HepG2 (cell line): ENCODE results near the gene TTYH2. TPM values are rescaled to one million over a fixed set of nuclear protein-coding genes. Genes with fewer than 3 reads are reported as not detected.

Experiments used
- ADNP ChIP-seq: sonication (generic); formaldehyde crosslinking; IDR thresholded peaks from 2 replicates; pipeline ENCODE4 v1.4.0; 2020; ENCODE audit warnings: missing genetic modification reagents
- AGO1 ChIP-seq: fragments of 200-400 bp; formaldehyde crosslinking; IDR thresholded peaks from 2 replicates; pipeline ENCODE4 v1.6.1; 2017; ENCODE audit warnings: mild to moderate bottlenecking, low read depth, low read length, moderate library complexity; ENCODE audit not compliant: poor library complexity, severe bottlenecking
- AGO2 ChIP-seq: fragments of 200-400 bp; formaldehyde crosslinking; optimal IDR thresholded peaks from 2 replicates; pipeline ENCODE3; 2017; ENCODE audit warnings: mild to moderate bottlenecking, low read depth, low read length, moderate library complexity
- GZF1 ChIP-seq: sonication (generic); formaldehyde crosslinking; IDR thresholded peaks from 2 replicates; pipeline ENCODE4 v1.5.1; 2020; ENCODE audit warnings: mild to moderate bottlenecking, missing genetic modification reagents
- KDM2A ChIP-seq: sonication (generic); formaldehyde crosslinking; IDR thresholded peaks from 2 replicates; pipeline ENCODE4 v1.4.0; 2020; ENCODE audit warnings: low read depth, missing genetic modification reagents, borderline replicate concordance
- LCORL ChIP-seq, 2 experiments: fragments of 450-650 bp in 1 of 2; sonication (generic) in 1 of 2; formaldehyde crosslinking in 1 of 2; IDR thresholded peaks; 2 replicates each; pipeline versions ENCODE4 v1.5.0 to v1.6.1; 2017 to 2020; ENCODE audit warnings: antibody characterized with exemption in 1 of 2, missing genetic modification reagents in 1 of 2
- PCBP1 ChIP-seq: fragments of 200-400 bp; formaldehyde crosslinking; IDR thresholded peaks from 2 replicates; pipeline ENCODE4 v1.6.1; 2017; ENCODE audit warnings: mild to moderate bottlenecking, low read depth, low read length, borderline replicate concordance
- PITX1 ChIP-seq: sonication (generic); formaldehyde crosslinking; IDR thresholded peaks from 2 replicates; pipeline ENCODE4 v1.5.1; 2020; ENCODE audit warnings: mild to moderate bottlenecking, missing genetic modification reagents
- POLR2A ChIP-seq, 2 experiments: IDR thresholded peaks; 2 replicates each; pipeline ENCODE4 v1.6.1; 2011; ENCODE audit warnings: low read depth in 2 of 2, low read length in 2 of 2, mild to moderate bottlenecking in 1 of 2, moderate library complexity in 1 of 2; ENCODE audit not compliant: insufficient read depth in 1 of 2
- POLR2AphosphoS2 ChIP-seq: IDR thresholded peaks from 2 replicates; pipeline ENCODE4 v1.6.1; 2011; ENCODE audit warnings: low read depth, low read length, improper control_type of control experiment
- SMAD3 ChIP-seq: sonication (generic); formaldehyde crosslinking; IDR thresholded peaks from 2 replicates; pipeline ENCODE4 v1.4.0; 2020; ENCODE audit warnings: missing genetic modification reagents
- SMARCC2 ChIP-seq: fragments of 450-650 bp; IDR thresholded peaks from 2 replicates; pipeline ENCODE4 v1.6.1; 2017; ENCODE audit warnings: antibody characterized with exemption, mild to moderate bottlenecking
- ZNF333 ChIP-seq: sonication (generic); formaldehyde crosslinking; IDR thresholded peaks from 2 replicates; pipeline ENCODE4 v1.4.0; 2020; ENCODE audit warnings: mild to moderate bottlenecking, missing genetic modification reagents, borderline replicate concordance
- ZNF552 ChIP-seq: sonication (generic); formaldehyde crosslinking; IDR thresholded peaks from 2 replicates; pipeline ENCODE4 v1.9.0; 2022; ENCODE audit warnings: missing genetic modification reagents, mild to moderate bottlenecking, borderline replicate concordance
- ZNF678 ChIP-seq: sonication (generic); formaldehyde crosslinking; IDR thresholded peaks from 2 replicates; pipeline ENCODE4 v1.4.0; 2020; ENCODE audit warnings: mild to moderate bottlenecking, missing genetic modification reagents
- ZNF766 ChIP-seq: sonication (generic); formaldehyde crosslinking; IDR thresholded peaks from 2 replicates; pipeline ENCODE4 v1.5.0; 2020; ENCODE audit warnings: missing genetic modification reagents, borderline replicate concordance
- ZNF782 ChIP-seq: sonication (generic); formaldehyde crosslinking; IDR thresholded peaks from 2 replicates; pipeline ENCODE4 v1.4.0; 2020; ENCODE audit warnings: missing genetic modification reagents, mild to moderate bottlenecking, borderline replicate concordance
- polyA plus RNA-seq, 8 experiments: library from polyadenylated mRNA; depleted of rRNA in 3 of 8; stranded (reverse) in 7 of 8; unstranded in 1 of 8; fragments of >200 nt; fragmentation: Illumina TruSeq in 4 of 8; extraction: Trizol in 4 of 8; gene quantifications; 2 replicates each; pipeline versions ENCODE4 v1.2.1 to v1.2.3, GENCODE V29; 2011 to 2016; ENCODE audit warnings: low read depth in 4 of 8, missing spikeins in 1 of 8, mixed read lengths in 1 of 8; ENCODE audit not compliant: insufficient read depth in 1 of 8
- total RNA-seq, 5 experiments: library from RNA; depleted of rRNA; stranded (reverse); fragments of >200 nt; fragmentation: Illumina TruSeq; extraction: Trizol; gene quantifications; 2 replicates each; pipeline ENCODE4 v1.2.3, GENCODE V29; 2016; ENCODE audit warnings: low read depth in 1 of 5
- TF ChIP-seq, protein P1 (sequence below): sonication (generic); formaldehyde crosslinking; IDR thresholded peaks from 2 replicates; pipeline ENCODE4 v1.5.1; 2020; ENCODE audit warnings: mild to moderate bottlenecking, missing genetic modification reagents, borderline replicate concordance

TTYH2 gene
- total and polyA plus RNA-seq, 2 of the 13 experiments (the other 11 are each of a cell fraction or from before 2014, with no cell fraction given) = 0.77 to 0.96 TPM

DNA sequence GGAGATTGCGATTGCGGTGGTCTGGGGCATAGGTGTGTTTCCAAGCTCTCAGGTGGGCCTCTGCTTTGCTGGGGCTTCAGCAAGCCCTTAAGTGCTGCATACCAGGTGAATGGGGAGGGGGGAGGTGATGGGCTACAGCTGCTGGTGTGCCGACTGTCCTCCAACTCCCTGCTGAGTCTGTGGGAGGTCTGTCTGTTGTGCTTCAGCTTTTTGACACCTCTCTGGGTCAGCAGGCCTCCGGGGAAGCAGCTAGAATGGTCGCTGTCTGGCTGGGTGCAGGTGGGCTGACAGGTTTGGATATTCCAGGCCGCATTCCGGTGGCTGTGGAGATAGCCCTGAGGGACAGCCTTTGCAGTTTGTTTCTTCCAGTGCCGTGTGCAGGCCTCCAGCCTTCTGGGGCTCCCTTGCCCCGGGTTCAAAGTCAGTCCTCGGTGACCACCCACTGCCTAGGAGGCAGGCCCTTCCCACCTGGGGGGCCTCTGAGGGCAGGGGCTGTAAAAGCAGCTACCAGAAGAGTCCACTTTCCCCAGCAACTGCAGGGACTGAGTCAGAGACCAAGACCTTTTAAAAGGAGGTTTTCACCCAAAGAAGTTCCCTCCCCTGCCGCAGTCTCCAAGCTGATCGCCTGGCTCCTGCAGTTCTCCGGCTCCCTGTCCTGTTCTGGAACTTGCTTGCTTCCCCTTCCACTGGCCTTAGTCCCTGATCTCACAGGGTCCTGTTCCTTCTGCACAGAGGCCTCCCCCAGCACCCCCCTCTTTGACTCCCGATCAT is 2.0 kb upstream of the TTYH2 start (continued):
- TF ChIP-seq, protein P1, sequence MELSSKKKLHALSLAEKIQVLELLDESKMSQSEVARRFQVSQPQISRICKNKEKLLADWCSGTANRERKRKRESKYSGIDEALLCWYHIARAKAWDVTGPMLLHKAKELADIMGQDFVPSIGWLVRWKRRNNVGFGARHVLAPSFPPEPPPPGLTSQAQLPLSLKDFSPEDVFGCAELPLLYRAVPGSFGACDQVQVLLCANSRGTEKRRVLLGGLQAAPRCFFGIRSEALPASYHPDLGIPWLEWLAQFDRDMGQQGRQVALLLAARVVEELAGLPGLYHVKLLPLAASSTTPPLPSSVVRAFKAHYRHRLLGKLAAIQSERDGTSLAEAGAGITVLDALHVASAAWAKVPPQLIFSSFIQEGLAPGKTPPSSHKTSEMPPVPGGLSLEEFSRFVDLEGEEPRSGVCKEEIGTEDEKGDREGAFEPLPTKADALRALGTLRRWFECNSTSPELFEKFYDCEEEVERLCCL = 0 out of 2 replicates have a peak, but pooled peaks have one; percentile 67
- TF ChIP-seq KDM2A = peak; percentile 50; the same call in 1 of the 2 replicates
- TF ChIP-seq POLR2AphosphoS2 = 0 out of 2 replicates have a peak, but pooled peaks have one; percentile 53
- peak; percentile 43 to 69 for TF ChIP-seq POLR2A (IDR thresholded peaks at IDR 0.05; ENCODE audit: insufficient read depth in 1 of 2, low read depth in 2 of 2, low read length in 2 of 2)
- peak; percentile 99 for TF ChIP-seq AGO2
- no peak for TF ChIP-seq ZNF766
- 0 out of 2 replicates have a peak, but pooled peaks have one; percentile 37 for TF ChIP-seq ZNF333 (CRISPR knock-in tag)
- 0 out of 2 replicates have a peak, but pooled peaks have one; percentile 27 for TF ChIP-seq ZNF782 (CRISPR knock-in tag)
- TF ChIP-seq GZF1 (CRISPR knock-in tag) = peak; percentile 41; the same call in 1 of the 2 replicates
- peak; percentile 87 for TF ChIP-seq AGO1
- no peak for TF ChIP-seq LCORL (IDR thresholded peaks at IDR 0.05)
- no peak for TF ChIP-seq LCORL (CRISPR knock-in tag; IDR thresholded peaks at IDR 0.05)
- 0 out of 2 replicates have a peak, but pooled peaks have one; percentile 55 for TF ChIP-seq ZNF678 (CRISPR knock-in tag)
- no peak for TF ChIP-seq SMAD3 (CRISPR knock-in tag)
- no peak for TF ChIP-seq SMARCC2
- TF ChIP-seq PCBP1 = 0 out of 2 replicates have a peak, but pooled peaks have one; percentile 45
- TF ChIP-seq ZNF552 (CRISPR knock-in tag) = 0 out of 2 replicates have a peak, but pooled peaks have one; percentile 23
- no peak for TF ChIP-seq ADNP (CRISPR knock-in tag)
- 0 out of 2 replicates have a peak, but pooled peaks have one; percentile 13 for TF ChIP-seq PITX1 (CRISPR knock-in tag)
